HG03196 (cell line): ENCODE measurements around the gene DPYSL3.

Experiments
- ATAC-seq: cut with Tn5 transposase; IDR thresholded peaks from one replicate; pipeline ENCODE4 v1.9.1; 2021; ENCODE audit not compliant: unreplicated experiment

DPYSL3 gene

GRCh38 chr5:147441191-147441695, 68.6 kb downstream of the DPYSL3 start:
- ATAC-seq: no peak

- ATAC-seq: no peak
These were observed 70.6 kb downstream of the DPYSL3 start for GRCh38 chr5:147439254-147439653.

- no peak for ATAC-seq
These were observed 72.7 kb downstream of the DPYSL3 start for GRCh38 chr5:147437161-147437596.

- ATAC-seq: no peak
These were observed 73.3 kb downstream of the DPYSL3 start for GRCh38 chr5:147436596-147436995.

- ATAC-seq: no peak
These were observed 75.8 kb downstream of the DPYSL3 start for GRCh38 chr5:147434049-147434448.

- no peak for ATAC-seq
These were observed 77.5 kb downstream of the DPYSL3 start for GRCh38 chr5:147432323-147432722.

GRCh38 chr5:147431586-147431985, 78.3 kb downstream of the DPYSL3 start:
- no peak for ATAC-seq

- ATAC-seq: no peak
These were observed 79.2 kb downstream of the DPYSL3 start for GRCh38 chr5:147430628-147431027.

GRCh38 chr5:147427521-147428401, 82.1 kb downstream of the DPYSL3 start:
- no peak for ATAC-seq

- no peak for ATAC-seq
These were observed 83.1 kb downstream of the DPYSL3 start for GRCh38 chr5:147426640-147427327.

GRCh38 chr5:147418613-147419012, 91.3 kb downstream of the DPYSL3 start:
- ATAC-seq: no peak

- ATAC-seq: no peak
These were observed 92.6 kb downstream of the DPYSL3 start for GRCh38 chr5:147417135-147417813.

GRCh38 chr5:147415651-147416050, 94.2 kb downstream of the DPYSL3 start:
- no peak for ATAC-seq

- ATAC-seq: no peak
These were observed 96.6 kb downstream of the DPYSL3 start for GRCh38 chr5:147413266-147413665.

- no peak for ATAC-seq
These were observed 97.3 kb downstream of the DPYSL3 start for GRCh38 chr5:147412561-147412960.

GRCh38 chr5:147411359-147412319, 98.2 kb downstream of the DPYSL3 start:
- ATAC-seq: no peak

- ATAC-seq: no peak
These were observed 99.1 kb downstream of the DPYSL3 start for GRCh38 chr5:147410496-147411358.

GRCh38 chr5:147408980-147409379, 100.9 kb downstream of the DPYSL3 start:
- no peak for ATAC-seq

GRCh38 chr5:147407094-147407681, 102.7 kb downstream of the DPYSL3 start:
- no peak for ATAC-seq
